Pancreas (tissue), 10 donors: Measurements from ENCODE around the gene ZNF254. TPM values are rescaled to one million over a fixed set of nuclear protein-coding genes. Genes with fewer than 3 reads are reported as not detected.
A peak's percentile ranks its signal among the peaks of the same experiment; 100 is the strongest.

ENCODE experiments used
- ATAC-seq, 4 donors: fragments of 200-7000 bp; cut with Tn5 transposase; one replicate each; pipeline versions ENCODE4 v1.8.0 to v1.9.1; 2020; ENCODE audit warnings: mild to moderate bottlenecking in 4 of 4, moderate library complexity in 4 of 4
- DNase-seq, 6 donors: peaks; one replicate each; pipeline ENCODE4 v3.0.0-alpha.2; 2020
- FAIRE-seq: peaks from 2 replicates; lab custom pipeline; 2012; peaks lifted over from hg19 to GRCh38; lab: Jason Lieb, UNC
- H3K27ac ChIP-seq, 4 donors: fragments of 200-600 bp; sonication (generic); 1 replicate in 3 of 4; 2 replicates in 1 of 4; pipeline versions ENCODE4 v1.5.0 to v1.8.0; 2020
- H3K27me3 ChIP-seq, 4 donors: fragments of 200-600 bp; one replicate each; pipeline ENCODE4 v1.8.0; 2021
- H3K36me3 ChIP-seq, 3 donors: fragments of 200-600 bp; sonication (generic) in 1 of 3; one replicate each; pipeline versions ENCODE4 v1.5.0 to v1.8.0; 2020 to 2021
- H3K4me1 ChIP-seq, 3 donors: fragments of 200-600 bp; one replicate each; pipeline ENCODE4 v1.8.0; 2021
- H3K4me3 ChIP-seq, 4 donors: fragments of 200-600 bp; sonication (generic) in 2 of 4; one replicate each; pipeline versions ENCODE4 v1.5.0 to v1.8.0; 2020 to 2021
- H3K9me3 ChIP-seq, 4 donors: fragments of 200-600 bp; one replicate each; pipeline ENCODE4 v1.8.0; 2021
- WGBS, 2 donors: extraction: QIAGEN DNeasy Blood & Tissue Kit; methylation state at CpG; one replicate each; pipeline ENCODE4 v1.1.7; 2013; 5-methylcytosine and 5-hydroxymethylcytosine counted together
- intact Hi-C, 3 donors: fragments of 100-400 bp; cut with DNase I; formaldehyde crosslinking; loops; one replicate each; pipeline versions ENCODE4 v1.11.1 to v1.14.2; 2022
- polyA plus RNA-seq, 2 donors: library from polyadenylated mRNA; stranded (reverse); fragments of 200-250 nt; gene quantifications; one replicate each; pipeline ENCODE4 v1.2.3, GENCODE V29; 2013
- total RNA-seq, 6 donors: library from RNA; stranded (reverse); fragmentation: NEBNext Ultra II Directional in 4 of 6; extraction: Animal tissue kit (Norgen Biotek cat#: 25700) in 4 of 6; gene quantifications; one replicate each; pipeline versions ENCODE4 v1.2.1 to v1.2.4, GENCODE V29; 2021 to 2023
- TF ChIP-seq, protein P1 (sequence below), 4 donors: fragments of 200-600 bp; sonication (generic) in 3 of 4; IDR thresholded peaks; one replicate each; pipeline versions ENCODE4 v1.5.0 to v1.8.0; 2021; ENCODE audit warnings: antibody characterized with exemption in 4 of 4
- donor health status: healthy with polysubstance abuse.
- donor health status: DM: no; HTN: no; CAD: no; lungs with moderate emphysema.
- donor health status: DM: no; HTN: no; CAD: no.
- donor health status: control.
- donor health status: control.
- donor health status: Bipolar disorder and iron deficiency.
- donor health status: DM: yes; HTN: yes; CAD: no.
- donor health status: DM: no; HTN: no; CAD: no.
- donor health status: DM: no; HTN: no; CAD: no.
- donor health status: DM: yes; HTN: yes; CAD: no.

ZNF254 gene
- total and polyA plus RNA-seq, 8 donors, result 2.8 to 11.7 (median 6.3) TPM

DNA sequence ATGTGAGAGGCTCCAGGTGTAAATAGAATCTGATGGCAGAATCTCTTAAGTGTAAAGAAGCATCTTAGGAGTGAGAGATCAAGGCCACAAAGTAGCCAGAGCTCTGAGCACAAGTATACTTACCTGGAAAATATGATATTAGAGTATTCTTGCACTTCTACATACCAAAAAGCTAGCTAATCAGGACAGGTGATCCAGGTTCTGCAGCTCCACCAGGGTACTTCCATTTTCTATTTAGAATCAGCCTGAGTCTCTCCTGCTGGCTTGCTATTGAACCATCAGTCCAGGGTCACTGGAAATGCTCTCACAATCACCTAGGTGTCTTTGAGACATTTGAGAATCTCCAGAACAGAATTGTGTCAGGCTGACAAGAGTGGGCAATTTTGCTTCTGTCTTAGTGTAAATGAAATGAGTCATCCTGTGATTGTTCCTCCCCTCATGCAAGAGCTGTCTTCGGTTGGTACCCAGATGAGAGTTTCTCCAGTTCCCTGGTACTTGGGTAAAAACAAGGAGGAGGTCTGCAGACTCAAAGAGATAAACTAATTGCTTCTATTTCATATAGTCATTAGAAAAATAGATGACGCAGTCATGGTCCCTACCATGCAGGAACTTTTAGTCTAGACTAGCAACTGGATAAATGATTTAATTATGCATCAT is 14.6 kb downstream of the ZNF254 start:
- TF ChIP-seq, protein P1, sequence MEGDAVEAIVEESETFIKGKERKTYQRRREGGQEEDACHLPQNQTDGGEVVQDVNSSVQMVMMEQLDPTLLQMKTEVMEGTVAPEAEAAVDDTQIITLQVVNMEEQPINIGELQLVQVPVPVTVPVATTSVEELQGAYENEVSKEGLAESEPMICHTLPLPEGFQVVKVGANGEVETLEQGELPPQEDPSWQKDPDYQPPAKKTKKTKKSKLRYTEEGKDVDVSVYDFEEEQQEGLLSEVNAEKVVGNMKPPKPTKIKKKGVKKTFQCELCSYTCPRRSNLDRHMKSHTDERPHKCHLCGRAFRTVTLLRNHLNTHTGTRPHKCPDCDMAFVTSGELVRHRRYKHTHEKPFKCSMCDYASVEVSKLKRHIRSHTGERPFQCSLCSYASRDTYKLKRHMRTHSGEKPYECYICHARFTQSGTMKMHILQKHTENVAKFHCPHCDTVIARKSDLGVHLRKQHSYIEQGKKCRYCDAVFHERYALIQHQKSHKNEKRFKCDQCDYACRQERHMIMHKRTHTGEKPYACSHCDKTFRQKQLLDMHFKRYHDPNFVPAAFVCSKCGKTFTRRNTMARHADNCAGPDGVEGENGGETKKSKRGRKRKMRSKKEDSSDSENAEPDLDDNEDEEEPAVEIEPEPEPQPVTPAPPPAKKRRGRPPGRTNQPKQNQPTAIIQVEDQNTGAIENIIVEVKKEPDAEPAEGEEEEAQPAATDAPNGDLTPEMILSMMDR (IDR thresholded peaks at IDR 0.05), result no peak
- no peak overlapping the region for H3K4me3 ChIP-seq
- no peaks in the 10 kb centered on the region for H3K9me3 ChIP-seq
- H3K4me1 ChIP-seq, result no peaks in the 10 kb centered on the region
- no peak overlapping the region for H3K27ac ChIP-seq
- no peaks in the 10 kb centered on the region for H3K27me3 ChIP-seq
- intact Hi-C loops, result no loop called here
- peaks cover 0 to 9% (median 7%) of the 10 kb centered on the region in 3 donors for H3K36me3 ChIP-seq
- no peak for DNase-seq
- no peak for ATAC-seq
- 94 to 95% methylated on average over 2 of the region's 2 CpGs for WGBS, 2 donors
- no peak for FAIRE-seq

DNA sequence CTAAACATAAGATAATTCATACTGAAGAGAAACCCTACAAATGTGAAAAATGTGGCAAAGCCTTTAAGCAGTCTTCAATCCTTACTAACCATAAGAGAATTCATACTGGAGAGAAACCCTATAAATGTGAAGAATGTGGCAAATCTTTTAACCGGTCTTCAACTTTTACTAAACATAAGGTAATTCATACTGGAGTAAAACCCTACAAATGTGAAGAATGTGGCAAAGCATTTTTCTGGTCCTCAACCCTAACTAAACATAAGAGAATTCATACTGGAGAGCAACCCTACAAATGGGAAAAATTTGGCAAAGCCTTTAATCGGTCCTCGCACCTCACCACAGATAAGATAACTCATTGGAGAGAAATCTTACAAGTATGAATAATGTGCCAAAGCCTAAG is 40.6 kb downstream of the ZNF254 start:
- intact Hi-C loops, result no loop called here
- H3K27me3 ChIP-seq, result no peaks in the 10 kb centered on the region
- H3K27ac ChIP-seq, result no peak overlapping the region
- H3K9me3 ChIP-seq, result peaks cover 0 to 11% (median 9%) of the 10 kb centered on the region in 4 donors
- TF ChIP-seq, protein P1 (IDR thresholded peaks at IDR 0.05), result no peak
- WGBS, 2 donors, result 98 to 99% methylated on average over 3 of the region's 3 CpGs
- no peaks in the 10 kb centered on the region for H3K4me1 ChIP-seq
- DNase-seq, result no peak
- H3K36me3 ChIP-seq, result peaks cover 9 to 19% (median 18%) of the 10 kb centered on the region in 3 donors
- H3K4me3 ChIP-seq, result no peak overlapping the region
- FAIRE-seq, result no peak
- ATAC-seq, result no peak

DNA sequence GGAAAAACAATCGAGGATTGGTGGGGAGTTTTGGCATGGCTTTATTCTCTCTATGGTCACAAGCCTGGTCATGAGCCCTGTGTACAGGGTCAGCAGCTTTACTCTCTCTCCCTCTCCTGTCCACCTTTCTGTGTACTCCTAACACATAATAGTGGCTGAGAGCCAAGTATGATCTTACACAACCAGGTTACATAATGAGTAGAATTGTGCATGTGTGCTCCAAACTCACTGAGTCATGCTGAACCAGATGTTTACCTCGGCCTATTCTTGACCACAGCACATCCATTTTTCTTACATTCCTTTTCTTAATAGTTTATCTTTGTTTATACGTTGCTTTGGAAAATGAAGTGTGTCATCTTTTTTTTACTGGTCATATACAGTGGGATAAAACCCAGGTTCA is 53.1 kb downstream of the ZNF254 start:
- peak in 1 of 4 donors; percentile 48 for ATAC-seq
- 87 to 93% methylated on average over 3 of the region's 3 CpGs for WGBS, 2 donors
- intact Hi-C loops, result no loop called here
- Histone ChIP-seq H3K4me1 (no peaks in the 10 kb centered on the region), H3K36me3 (peaks cover 0 to 6% (median 4%) of the 10 kb centered on the region in 3 donors), H3K4me3 (no peak overlapping the region), H3K27me3 (no peaks in the 10 kb centered on the region), H3K9me3 (peaks cover 2 to 13% (median 4%) of the 10 kb centered on the region in 4 donors), H3K27ac (no peak overlapping the region)
- no peak for DNase-seq
- FAIRE-seq, result no peak
- TF ChIP-seq, protein P1 (IDR thresholded peaks at IDR 0.05), result no peak

DNA sequence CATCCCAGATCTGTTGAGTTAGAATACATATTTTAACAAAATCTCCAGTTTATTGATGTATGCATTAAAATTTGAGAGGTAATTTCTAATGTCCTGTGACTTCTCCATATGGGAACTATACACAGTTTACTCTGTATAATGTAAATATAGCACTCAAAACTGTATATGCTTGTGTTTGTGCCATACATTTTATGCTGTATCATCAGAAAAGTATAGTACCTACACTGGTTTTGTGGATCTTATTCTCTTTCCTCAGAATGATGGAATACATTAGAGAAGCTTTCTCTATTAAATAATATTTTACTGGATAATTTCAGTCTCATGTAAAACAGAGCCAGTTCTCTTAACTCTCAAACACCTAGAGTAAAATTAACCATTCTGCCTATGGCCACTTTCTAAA is 53.6 kb downstream of the ZNF254 start:
- Histone ChIP-seq H3K27me3 (no peaks in the 10 kb centered on the region), H3K27ac (no peak overlapping the region), H3K9me3 (peaks cover 2 to 13% (median 4%) of the 10 kb centered on the region in 4 donors), H3K36me3 (peaks cover 0 to 6% (median 4%) of the 10 kb centered on the region in 3 donors), H3K4me3 (no peak overlapping the region), H3K4me1 (no peaks in the 10 kb centered on the region)
- FAIRE-seq, result no peak
- TF ChIP-seq, protein P1 (IDR thresholded peaks at IDR 0.05), result no peak
- intact Hi-C loops, result no loop called here
- ATAC-seq, result no peak
- no peak for DNase-seq

DNA sequence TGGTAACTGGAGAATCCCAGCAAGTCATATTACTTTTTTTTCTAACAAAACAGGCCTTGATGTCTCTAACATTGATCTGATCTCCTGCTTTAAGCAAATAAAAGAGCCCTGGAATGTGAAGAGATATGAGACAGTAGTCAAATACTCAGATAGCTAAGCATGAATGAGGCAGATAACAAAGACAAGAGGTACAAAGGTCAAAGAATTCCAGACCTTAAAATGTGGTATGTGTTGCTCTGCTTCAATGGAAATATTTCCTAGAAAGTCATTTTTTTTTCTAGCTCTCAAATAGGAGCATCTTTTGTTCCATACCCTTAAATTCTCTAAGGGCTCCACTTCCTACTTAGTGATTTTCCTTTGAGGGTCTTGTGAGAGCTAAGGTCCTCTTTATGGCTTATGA is 54.6 kb downstream of the ZNF254 start:
- FAIRE-seq, result no peak
- peaks cover 2 to 5% (median 4%) of the 10 kb centered on the region in 4 donors for H3K9me3 ChIP-seq

More for the DNA sequence above, 54.6 kb downstream of the ZNF254 start:
- TF ChIP-seq, protein P1 (IDR thresholded peaks at IDR 0.05), result no peak
- Histone ChIP-seq H3K27ac (no peak overlapping the region), H3K4me1 (no peaks in the 10 kb centered on the region), H3K27me3 (no peaks in the 10 kb centered on the region), H3K4me3 (no peak overlapping the region), H3K36me3 (peaks cover 0 to 8% (median 0%) of the 10 kb centered on the region in 3 donors)
- ATAC-seq, result no peak
- DNase-seq, result no peak
- intact Hi-C loops, result no loop called here
